ENCODE measurements around the gene ZNF549. TPM values are rescaled to one million over a fixed set of nuclear protein-coding genes. Genes with fewer than 3 reads are reported as not detected.
A peak's percentile ranks its signal among the peaks of the same experiment; 100 is the strongest.

Gene ZNF549
- total and polyA plus RNA-seq, 2 of the 13 experiments (the other 11 are each of a cell fraction or from before 2014, with no cell fraction given): 2.8 to 6.4 TPM

- in situ Hi-C loops (cut with HindIII; ENCODE audit: extremely low pct_ligation_motif_present, low pct_unique_long_range_greater_than_20kb): no loop called here
- WGBS (ENCODE audit: low lambda C conversion rate): 75% methylated on average over 15 of the region's 76 CpGs
- Histone ChIP-seq H3K4me1 (ENCODE audit: insufficient read depth, low read length) (peaks cover 14% of the 10 kb centered on the region), H3K4me3 (replicated peaks in 1 of 3; ENCODE audit: insufficient read depth in 1 of 3, low read depth in 2 of 3, low read length in 3 of 3) (peak within 1 kb of the TSS; percentile 61 to 71 (median 65)), H3K4me2 (ENCODE audit: low read depth, low read length) (peak within 1 kb of the TSS; percentile 70), H3K27ac (ENCODE audit: extremely low read length, insufficient read depth, low read length) (no peak within 1 kb of the TSS), H2AFZ (ENCODE audit: low read length) (no peak within 1 kb of the TSS), H3K79me2 (ENCODE audit: insufficient read depth, low read length) (no peaks in the 10 kb centered on the region), H4K20me1 (ENCODE audit: insufficient read depth, low read length) (no peaks in the 10 kb centered on the region), H3K36me3 (replicated peaks in 1 of 2; ENCODE audit: control insufficient read depth in 1 of 2, insufficient read depth in 2 of 2, low read length in 2 of 2) (peaks cover 0 to 1% of the 10 kb centered on the region in 2 experiments; a peak in 1 of 5 replicates), H3K9me3 (ENCODE audit: low read length) (no peaks in the 10 kb centered on the region), H3K9ac (ENCODE audit: insufficient read depth, low read depth, low read length) (peak within 1 kb of the TSS; percentile 58), H3K27me3 (ENCODE audit: control insufficient read depth in 1 of 2, insufficient read depth in 2 of 2, low read length in 2 of 2) (no peaks in the 10 kb centered on the region; a peak in 1 of 5 replicates)
- ChIA-PET CTCF (ENCODE audit: low intra/inter-chr PET ratio, low total read pairs) (no interaction called here), POLR2A (no interaction called here)
- BruUV-seq (replicated peaks): no TSS peak
- intact Hi-C loops (cut with micrococcal nuclease; ENCODE audit: unreplicated experiment): no loop called here
- FAIRE-seq: peak; percentile 37
- peak; percentile 83 for DNase-seq (ENCODE audit: low spot score)
- peak; percentile 90 for ATAC-seq
- TF ChIP-seq ZNF747 (CRISPR knock-in tag; IDR thresholded peaks at IDR 0.05; ENCODE audit: borderline replicate concordance) (no peak), ZNF138 (CRISPR knock-in tag; IDR thresholded peaks at IDR 0.05; ENCODE audit: low read depth) (no peak), POLR2AphosphoS5 (IDR thresholded peaks at IDR 0.05; ENCODE audit: low read depth, low read length) (peak; percentile 38; the same call in 1 of the 2 replicates), ZBTB38 (CRISPR knock-in tag; IDR thresholded peaks at IDR 0.05) (peak; percentile 65; the same call in 1 of the 2 replicates), TCF7L2 (IDR thresholded peaks at IDR 0.05; ENCODE audit: low read depth, low read length) (no peak), USF2 (IDR thresholded peaks at IDR 0.05; ENCODE audit: low read depth, low read length) (no peak), USF2 (CRISPR knock-in tag; IDR thresholded peaks at IDR 0.05; ENCODE audit: borderline replicate concordance) (no peak), ZNF430 (CRISPR knock-in tag; IDR thresholded peaks at IDR 0.05) (no peak), GATAD1 (CRISPR knock-in tag; IDR thresholded peaks at IDR 0.05) (peak; percentile 83), FOXK1 (CRISPR knock-in tag; IDR thresholded peaks at IDR 0.05; ENCODE audit: borderline replicate concordance, low read depth) (no peak), UBTF (CRISPR knock-in tag; IDR thresholded peaks at IDR 0.05) (no peak), MEIS1 (CRISPR knock-in tag; IDR thresholded peaks at IDR 0.05; ENCODE audit: borderline replicate concordance) (no peak)
- TF ChIP-seq, protein P1, sequence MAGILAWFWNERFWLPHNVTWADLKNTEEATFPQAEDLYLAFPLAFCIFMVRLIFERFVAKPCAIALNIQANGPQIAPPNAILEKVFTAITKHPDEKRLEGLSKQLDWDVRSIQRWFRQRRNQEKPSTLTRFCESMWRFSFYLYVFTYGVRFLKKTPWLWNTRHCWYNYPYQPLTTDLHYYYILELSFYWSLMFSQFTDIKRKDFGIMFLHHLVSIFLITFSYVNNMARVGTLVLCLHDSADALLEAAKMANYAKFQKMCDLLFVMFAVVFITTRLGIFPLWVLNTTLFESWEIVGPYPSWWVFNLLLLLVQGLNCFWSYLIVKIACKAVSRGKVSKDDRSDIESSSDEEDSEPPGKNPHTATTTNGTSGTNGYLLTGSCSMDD (CRISPR knock-in tag; IDR thresholded peaks at IDR 0.05): no peak
- TF ChIP-seq, protein P2, sequence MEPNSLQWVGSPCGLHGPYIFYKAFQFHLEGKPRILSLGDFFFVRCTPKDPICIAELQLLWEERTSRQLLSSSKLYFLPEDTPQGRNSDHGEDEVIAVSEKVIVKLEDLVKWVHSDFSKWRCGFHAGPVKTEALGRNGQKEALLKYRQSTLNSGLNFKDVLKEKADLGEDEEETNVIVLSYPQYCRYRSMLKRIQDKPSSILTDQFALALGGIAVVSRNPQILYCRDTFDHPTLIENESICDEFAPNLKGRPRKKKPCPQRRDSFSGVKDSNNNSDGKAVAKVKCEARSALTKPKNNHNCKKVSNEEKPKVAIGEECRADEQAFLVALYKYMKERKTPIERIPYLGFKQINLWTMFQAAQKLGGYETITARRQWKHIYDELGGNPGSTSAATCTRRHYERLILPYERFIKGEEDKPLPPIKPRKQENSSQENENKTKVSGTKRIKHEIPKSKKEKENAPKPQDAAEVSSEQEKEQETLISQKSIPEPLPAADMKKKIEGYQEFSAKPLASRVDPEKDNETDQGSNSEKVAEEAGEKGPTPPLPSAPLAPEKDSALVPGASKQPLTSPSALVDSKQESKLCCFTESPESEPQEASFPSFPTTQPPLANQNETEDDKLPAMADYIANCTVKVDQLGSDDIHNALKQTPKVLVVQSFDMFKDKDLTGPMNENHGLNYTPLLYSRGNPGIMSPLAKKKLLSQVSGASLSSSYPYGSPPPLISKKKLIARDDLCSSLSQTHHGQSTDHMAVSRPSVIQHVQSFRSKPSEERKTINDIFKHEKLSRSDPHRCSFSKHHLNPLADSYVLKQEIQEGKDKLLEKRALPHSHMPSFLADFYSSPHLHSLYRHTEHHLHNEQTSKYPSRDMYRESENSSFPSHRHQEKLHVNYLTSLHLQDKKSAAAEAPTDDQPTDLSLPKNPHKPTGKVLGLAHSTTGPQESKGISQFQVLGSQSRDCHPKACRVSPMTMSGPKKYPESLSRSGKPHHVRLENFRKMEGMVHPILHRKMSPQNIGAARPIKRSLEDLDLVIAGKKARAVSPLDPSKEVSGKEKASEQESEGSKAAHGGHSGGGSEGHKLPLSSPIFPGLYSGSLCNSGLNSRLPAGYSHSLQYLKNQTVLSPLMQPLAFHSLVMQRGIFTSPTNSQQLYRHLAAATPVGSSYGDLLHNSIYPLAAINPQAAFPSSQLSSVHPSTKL (CRISPR knock-in tag; IDR thresholded peaks at IDR 0.05): no peak
Measured at GRCh38 chr19:57583521-57584416, 56.6 kb downstream of the ZNF549 start, which contains the start of gene ZIK1. TSS of gene ZIK1 (plus strand) at chr19:57584145. CDS start at chr19:57584357, 212 bp downstream.

Measured in HepG2 (cell line).